B cell (primary cell): Measurements from ENCODE around the gene ELANE. TPM values are rescaled to one million over a fixed set of nuclear protein-coding genes. Genes with fewer than 3 reads are reported as not detected.

ENCODE experiments used
- ATAC-seq: fragments of 200-7000 bp; cut with Tn5 transposase; one replicate; pipeline ENCODE4 v1.10.0; 2021; ENCODE audit warnings: low read depth, mild to moderate bottlenecking, moderate number of reproducible peaks, moderate library complexity
- CTCF ChIA-PET: fragments of 350-600 bp; sonication (Branson Sonifier 250); formaldehyde crosslinking; loops from one replicate; lab custom pipeline; 2021; ENCODE audit warnings: antibody characterized with exemption, inconsistent platforms; lab: Charles Lee
- POLR2A ChIA-PET: fragments of 350-600 bp; sonication (Branson Sonifier 250); formaldehyde crosslinking; loops from one replicate; lab custom pipeline; 2021; ENCODE audit warnings: antibody characterized with exemption; lab: Charles Lee
- DNase-seq: peaks from one replicate; pipeline ENCODE4 v3.0.0; 2013
- H2AFZ ChIP-seq: 2 replicates; pipeline ENCODE4 v1.6.1; 2012; ENCODE audit warnings: mild to moderate bottlenecking, low read depth, low read length; ENCODE audit not compliant: insufficient read depth, poor library complexity, severe bottlenecking
- H3K27ac ChIP-seq, 2 donors: 1 replicate in 1 of 2; 2 replicates in 1 of 2; pipeline ENCODE4 v1.5.1; 2012 to 2013; ENCODE audit warnings: low read length in 2 of 2, mild to moderate bottlenecking in 2 of 2, moderate library complexity in 1 of 2
- H3K27me3 ChIP-seq, 4 experiments: fragments of 200-600 bp in 1 of 4; sonication (generic) in 1 of 4; replicated peaks in 1 of 4; 1 replicate in 2 of 4; 2 replicates in 2 of 4; pipeline versions ENCODE4 v1.6.1 to v1.7.0; 2013 to 2016; ENCODE audit warnings: low read length in 3 of 4, mild to moderate bottlenecking in 2 of 4, mixed read lengths in 1 of 4, moderate library complexity in 1 of 4; ENCODE audit not compliant: insufficient read depth in 4 of 4, control insufficient read depth in 3 of 4; ENCODE audit errors: control extremely low read depth in 1 of 4
- H3K36me3 ChIP-seq, 2 experiments: replicated peaks in 1 of 2; 1 replicate in 1 of 2; 2 replicates in 1 of 2; pipeline versions ENCODE4 v1.6.1 to v1.7.1; 2013; ENCODE audit warnings: low read length in 1 of 2; ENCODE audit not compliant: insufficient read depth in 2 of 2, control insufficient read depth in 1 of 2; ENCODE audit errors: control extremely low read depth in 1 of 2, extremely low read depth in 1 of 2
- H3K4me1 ChIP-seq, 2 donors: fragments of 200-600 bp in 1 of 2; sonication (generic) in 1 of 2; 1 replicate in 1 of 2; 2 replicates in 1 of 2; pipeline versions ENCODE4 v1.5.1 to v1.6.1; 2013 to 2017; ENCODE audit warnings: low read length in 2 of 2; ENCODE audit not compliant: control insufficient read depth in 2 of 2, insufficient read depth in 2 of 2
- H3K4me2 ChIP-seq: replicated peaks from 2 replicates; pipeline ENCODE3; 2012; ENCODE audit warnings: mild to moderate bottlenecking, low read depth, low read length; ENCODE audit not compliant: poor library complexity, severe bottlenecking
- H3K4me3 ChIP-seq, 5 experiments: fragments of 200-600 bp in 1 of 5; sonication (generic) in 1 of 5; 1 replicate in 3 of 5; 2 replicates in 2 of 5; pipeline versions ENCODE4 v1.5.1 to v1.7.0; 2011 to 2016; ENCODE audit warnings: low read length in 4 of 5, mild to moderate bottlenecking in 4 of 5, low read depth in 2 of 5, control low read depth in 1 of 5, moderate library complexity in 1 of 5; ENCODE audit not compliant: insufficient read depth in 1 of 5; ENCODE audit errors: control extremely low read depth in 1 of 5, extremely low read depth in 1 of 5
- H3K79me2 ChIP-seq: fragments of 200-600 bp; sonication (generic); one replicate; pipeline ENCODE4 v1.6.0; 2016; ENCODE audit warnings: low read length; ENCODE audit not compliant: control insufficient read depth, insufficient read depth
- H3K9ac ChIP-seq: fragments of 200-600 bp; sonication (generic); 2 replicates; pipeline ENCODE4 v1.6.1; 2017; ENCODE audit warnings: mild to moderate bottlenecking, low read length, moderate library complexity
- H3K9me3 ChIP-seq, 3 donors: one replicate each; pipeline versions ENCODE4 v1.6.1 to v1.7.1; 2013; ENCODE audit warnings: low read length in 2 of 3; ENCODE audit not compliant: control insufficient read depth in 2 of 3, insufficient read depth in 1 of 3; ENCODE audit errors: control extremely low read depth in 1 of 3
- H4K20me1 ChIP-seq: 2 replicates; pipeline ENCODE4 v1.6.0; 2012; ENCODE audit warnings: mild to moderate bottlenecking, low read length; ENCODE audit not compliant: insufficient read depth, control insufficient read depth, poor library complexity, severe bottlenecking
- H3K27ac Mint-ChIP-seq: one replicate; pipeline ENCODE4 v1.8.0; 2021; ENCODE audit warnings: mixed read lengths
- H3K27me3 Mint-ChIP-seq: one replicate; pipeline ENCODE4 v1.8.0; 2021; ENCODE audit warnings: mixed read lengths
- H3K4me1 Mint-ChIP-seq: one replicate; pipeline ENCODE4 v1.8.0; 2021; ENCODE audit warnings: mixed read lengths
- H3K4me3 Mint-ChIP-seq: one replicate; pipeline ENCODE4 v1.8.0; 2021; ENCODE audit warnings: mixed read lengths
- H3K9me3 Mint-ChIP-seq: one replicate; pipeline ENCODE4 v1.8.0; 2022; ENCODE audit warnings: mixed read lengths; ENCODE audit not compliant: insufficient read depth
- EZH2 ChIP-seq: IDR thresholded peaks from 2 replicates; pipeline ENCODE4 v1.6.1; 2012; ENCODE audit warnings: borderline replicate concordance, low read depth, mild to moderate bottlenecking, moderate library complexity, low read length; ENCODE audit not compliant: insufficient read depth, poor library complexity, severe bottlenecking
- WGBS: methylation state at CpG from one replicate; pipeline ENCODE4 v1.1.5; 2013; ENCODE audit warnings: missing lambda C conversion rate; ENCODE audit not compliant: insufficient coverage; 5-methylcytosine and 5-hydroxymethylcytosine counted together
- intact Hi-C: fragments of 100-400 bp; cut with micrococcal nuclease; formaldehyde crosslinking; loops from one replicate; pipeline ENCODE4 v1.10.0; 2022
- polyA plus RNA-seq: library from polyadenylated mRNA; depleted of rRNA; stranded (reverse); fragments of >200 nt; gene quantifications from 2 replicates; pipeline ENCODE4 v1.2.3, GENCODE V29; 2012
- total RNA-seq, 2 donors: library from RNA; stranded (reverse); fragments of 120-200 nt in 1 of 2; gene quantifications; 1 replicate in 1 of 2; 2 replicates in 1 of 2; pipeline versions ENCODE4 v1.2.3 to v1.2.4, GENCODE V29; 2013 to 2022
- TF ChIP-seq, protein P1 (sequence below): fragments of 200-600 bp; IDR thresholded peaks from one replicate; pipeline ENCODE4 v1.8.0; 2022; ENCODE audit warnings: antibody characterized with exemption, mild to moderate bottlenecking

The ELANE gene
- total and polyA plus RNA-seq, 2 donors (not counting 1 experiment from before 2014, with no cell fraction given) = 0.18 TPM; not detected in 1

DNA sequence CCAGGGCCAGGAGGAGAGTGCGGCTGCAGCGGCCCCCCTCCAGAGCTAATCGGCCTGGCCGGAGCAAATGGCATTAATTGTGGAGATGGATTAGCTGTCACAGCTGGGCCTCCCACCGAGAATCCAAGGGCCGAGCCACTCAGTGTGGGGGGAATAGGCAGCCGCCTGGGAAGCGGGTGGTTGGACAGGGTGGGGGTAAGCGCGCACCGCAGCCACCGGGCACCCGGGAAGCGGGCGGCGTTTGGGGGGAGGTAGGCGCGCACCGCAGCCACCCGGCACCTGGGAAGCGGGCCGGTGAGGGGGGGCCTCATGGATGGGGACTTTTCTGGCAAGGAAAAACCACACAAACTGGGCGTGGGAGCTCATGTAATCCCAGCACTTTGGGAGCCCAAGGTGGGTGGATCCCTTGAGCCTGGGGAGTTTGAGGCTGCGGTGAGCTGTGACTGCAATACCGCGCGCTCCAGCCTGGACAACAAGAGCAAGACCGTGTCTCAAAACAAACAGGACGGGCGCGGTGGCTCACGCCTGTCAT, 51.2 kb downstream of the ELANE start:
- ChIA-PET CTCF (interaction anchor here (0.7 to 1.0 kb wide), 3 partner anchors 10 to 79 kb away, joined by 3 to 6 read pairs (median 3); partner anchors contain the start of genes MED16 and RNU6-9), POLR2A (interaction anchor here (1.5 kb wide), 1 partner anchor 10 kb away, joined by 5 read pairs; the partner anchor contains the start of genes MED16 and RNU6-9)
- ATAC-seq = no peak
- peaks cover 47% of the 10 kb centered on the region for H3K4me1 Mint-ChIP-seq
- TF ChIP-seq, protein P1, sequence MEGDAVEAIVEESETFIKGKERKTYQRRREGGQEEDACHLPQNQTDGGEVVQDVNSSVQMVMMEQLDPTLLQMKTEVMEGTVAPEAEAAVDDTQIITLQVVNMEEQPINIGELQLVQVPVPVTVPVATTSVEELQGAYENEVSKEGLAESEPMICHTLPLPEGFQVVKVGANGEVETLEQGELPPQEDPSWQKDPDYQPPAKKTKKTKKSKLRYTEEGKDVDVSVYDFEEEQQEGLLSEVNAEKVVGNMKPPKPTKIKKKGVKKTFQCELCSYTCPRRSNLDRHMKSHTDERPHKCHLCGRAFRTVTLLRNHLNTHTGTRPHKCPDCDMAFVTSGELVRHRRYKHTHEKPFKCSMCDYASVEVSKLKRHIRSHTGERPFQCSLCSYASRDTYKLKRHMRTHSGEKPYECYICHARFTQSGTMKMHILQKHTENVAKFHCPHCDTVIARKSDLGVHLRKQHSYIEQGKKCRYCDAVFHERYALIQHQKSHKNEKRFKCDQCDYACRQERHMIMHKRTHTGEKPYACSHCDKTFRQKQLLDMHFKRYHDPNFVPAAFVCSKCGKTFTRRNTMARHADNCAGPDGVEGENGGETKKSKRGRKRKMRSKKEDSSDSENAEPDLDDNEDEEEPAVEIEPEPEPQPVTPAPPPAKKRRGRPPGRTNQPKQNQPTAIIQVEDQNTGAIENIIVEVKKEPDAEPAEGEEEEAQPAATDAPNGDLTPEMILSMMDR = no peak
- TF ChIP-seq EZH2 = no peak
- no peak overlapping the region for H3K4me3 Mint-ChIP-seq
- Histone ChIP-seq H3K27ac (no peak overlapping the region), H3K36me3 (peaks cover 0 to 48% of the 10 kb centered on the region in 2 experiments), H2AFZ (no peak overlapping the region), H3K4me2 (no peak overlapping the region), H3K4me1 (peaks cover 27 to 42% of the 10 kb centered on the region in 2 donors), H4K20me1 (peaks cover 57% of the 10 kb centered on the region), H3K9ac (no peak overlapping the region), H3K27me3 (no peaks in the 10 kb centered on the region), H3K79me2 (peaks cover 63% of the 10 kb centered on the region), H3K4me3 (no peak overlapping the region), H3K9me3 (peaks cover 0 to 4% (median 0%) of the 10 kb centered on the region in 3 donors)
- 98% methylated on average over 22 of the region's 32 CpGs for WGBS
- no peak for DNase-seq
- no peaks in the 10 kb centered on the region for H3K9me3 Mint-ChIP-seq
- intact Hi-C loops = no loop called here
- no peaks in the 10 kb centered on the region for H3K27me3 Mint-ChIP-seq
- H3K27ac Mint-ChIP-seq = no peak overlapping the region

DNA sequence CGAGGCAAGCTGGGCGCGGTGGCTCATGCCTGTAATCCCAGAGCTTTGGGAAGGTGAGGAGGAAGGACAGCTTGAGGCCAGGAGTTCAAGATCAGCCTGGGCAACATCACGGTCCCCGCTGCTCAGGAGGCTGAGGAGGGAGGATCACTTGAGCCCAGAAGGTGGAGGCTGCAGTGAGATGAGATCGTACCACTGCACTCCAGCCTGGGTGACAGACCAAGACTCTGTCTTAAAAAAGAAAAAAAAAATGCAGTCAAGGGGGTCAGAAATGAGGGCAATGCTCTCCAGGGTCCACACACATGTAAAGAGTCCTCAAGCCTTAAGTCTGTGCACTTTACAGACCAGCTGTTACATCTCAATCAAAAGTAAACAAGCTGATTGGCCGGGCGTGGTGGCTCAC, 52.4 kb downstream of the ELANE start:
- Mint-ChIP-seq H3K9me3 (no peaks in the 10 kb centered on the region), H3K4me3 (no peak overlapping the region), H3K4me1 (peaks cover 51% of the 10 kb centered on the region), H3K27me3 (no peaks in the 10 kb centered on the region), H3K27ac (peak overlapping the region; percentile 32)
- Histone ChIP-seq H3K27ac (no peak overlapping the region), H3K9ac (no peak overlapping the region), H2AFZ (no peak overlapping the region), H3K4me1 (peaks cover 37 to 46% of the 10 kb centered on the region in 2 donors), H4K20me1 (peaks cover 46% of the 10 kb centered on the region), H3K9me3 (peaks cover 0 to 4% (median 0%) of the 10 kb centered on the region in 3 donors), H3K36me3 (peaks cover 0 to 38% of the 10 kb centered on the region in 2 experiments), H3K4me3 (no peak overlapping the region), H3K4me2 (no peak overlapping the region), H3K27me3 (no peaks in the 10 kb centered on the region), H3K79me2 (peaks cover 70% of the 10 kb centered on the region)
- TF ChIP-seq, protein P1 = no peak
- TF ChIP-seq EZH2 = no peak
- CTCF ChIA-PET = interaction anchor here (1.0 kb wide), 1 partner anchor 11 kb away, joined by 6 read pairs; the partner anchor contains the start of gene RNU6-9
- DNase-seq (no peak), ATAC-seq (no peak)
- intact Hi-C loops = no loop called here
- POLR2A ChIA-PET = interaction anchor here (0.6 to 5.7 kb wide), 3 partner anchors 11 to 53 kb away, joined by 3 to 56 read pairs (median 13); partner anchors contain the start of genes MED16 and RNU6-9
- 94% methylated on average over 6 of the region's 8 CpGs for WGBS
